AG04450 (cell line): ENCODE measurements around the gene DVL3. TPM values are rescaled to one million over a fixed set of nuclear protein-coding genes. Genes with fewer than 3 reads are reported as not detected.

Experiments
- CTCF ChIA-PET: fragments of 300-600, 350-600 bp; formaldehyde crosslinking; extraction: SDS; loops from one replicate; lab custom pipeline; 2022; ENCODE audit warnings: antibody characterized with exemption, inconsistent platforms; lab: Charles Lee
- POLR2A ChIA-PET: fragments of 350-600 bp; formaldehyde crosslinking; extraction: SDS; loops from one replicate; lab custom pipeline; 2021; ENCODE audit warnings: antibody characterized with exemption, inconsistent platforms; lab: Yijun Ruan, JAX
- DNase-seq: peaks from one replicate; pipeline ENCODE4 v3.0.0-alpha.2; 2011; ENCODE audit warnings: low read depth, low spot score
- H3K27ac ChIP-seq: one replicate; pipeline ENCODE4 v1.5.1; 2012; ENCODE audit warnings: low read depth, low read length, control low read depth
- H3K27me3 ChIP-seq: one replicate; pipeline ENCODE4 v1.6.0; 2012; ENCODE audit warnings: low read length; ENCODE audit not compliant: control insufficient read depth, insufficient read depth
- H3K4me3 ChIP-seq: 2 replicates; pipeline ENCODE4 v1.5.1; 2011; ENCODE audit warnings: mild to moderate bottlenecking, low read depth, low read length, control low read depth
- H3K9me3 ChIP-seq: 2 replicates; pipeline ENCODE4 v1.5.1; 2012; ENCODE audit warnings: low read length; ENCODE audit not compliant: control insufficient read depth, insufficient read depth
- polyA plus RNA-seq: library from polyadenylated mRNA; depleted of rRNA; stranded (reverse); fragments of >200 nt; gene quantifications from 2 replicates; pipeline ENCODE4 v1.2.3, GENCODE V29; 2011
- TF ChIP-seq, protein P1 (sequence below): IDR thresholded peaks from 2 replicates; pipeline ENCODE4 v1.5.1; 2011; ENCODE audit warnings: low read depth, low read length, control low read depth, inconsistent platforms

Gene DVL3
- polyA plus RNA-seq, 1 experiment: 29.7 TPM

DNA sequence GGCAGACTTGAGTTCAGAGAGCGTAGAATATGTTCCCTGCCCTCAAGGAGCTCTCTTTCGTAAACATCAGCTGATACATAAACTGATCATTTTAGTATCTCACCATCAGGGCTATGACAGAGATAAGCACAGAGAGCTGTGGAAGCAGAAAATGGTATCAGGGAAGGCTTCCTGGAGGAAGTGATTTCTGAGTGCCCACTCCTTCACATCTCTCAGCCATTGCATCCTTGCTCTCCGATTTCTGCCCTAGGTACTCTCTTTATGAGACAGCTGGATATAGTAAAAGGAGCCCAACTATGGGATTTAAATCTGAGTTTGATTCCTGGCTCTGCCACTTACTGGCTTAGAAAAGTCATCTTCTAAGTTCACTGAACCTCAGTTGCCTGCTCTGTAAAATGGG lies 10.4 kb downstream of the DVL3 start:
- Histone ChIP-seq H3K27ac (no peak overlapping the region), H3K27me3 (no peaks in the 10 kb centered on the region), H3K9me3 (no peaks in the 10 kb centered on the region), H3K4me3 (no peak overlapping the region)
- POLR2A ChIA-PET: interaction anchor here (0.6 kb wide), 1 partner anchor 9 kb away, joined by 5 read pairs; no protein-coding TSS in a partner anchor
- DNase-seq: no peak
- CTCF ChIA-PET: no interaction called here
- TF ChIP-seq, protein P1, sequence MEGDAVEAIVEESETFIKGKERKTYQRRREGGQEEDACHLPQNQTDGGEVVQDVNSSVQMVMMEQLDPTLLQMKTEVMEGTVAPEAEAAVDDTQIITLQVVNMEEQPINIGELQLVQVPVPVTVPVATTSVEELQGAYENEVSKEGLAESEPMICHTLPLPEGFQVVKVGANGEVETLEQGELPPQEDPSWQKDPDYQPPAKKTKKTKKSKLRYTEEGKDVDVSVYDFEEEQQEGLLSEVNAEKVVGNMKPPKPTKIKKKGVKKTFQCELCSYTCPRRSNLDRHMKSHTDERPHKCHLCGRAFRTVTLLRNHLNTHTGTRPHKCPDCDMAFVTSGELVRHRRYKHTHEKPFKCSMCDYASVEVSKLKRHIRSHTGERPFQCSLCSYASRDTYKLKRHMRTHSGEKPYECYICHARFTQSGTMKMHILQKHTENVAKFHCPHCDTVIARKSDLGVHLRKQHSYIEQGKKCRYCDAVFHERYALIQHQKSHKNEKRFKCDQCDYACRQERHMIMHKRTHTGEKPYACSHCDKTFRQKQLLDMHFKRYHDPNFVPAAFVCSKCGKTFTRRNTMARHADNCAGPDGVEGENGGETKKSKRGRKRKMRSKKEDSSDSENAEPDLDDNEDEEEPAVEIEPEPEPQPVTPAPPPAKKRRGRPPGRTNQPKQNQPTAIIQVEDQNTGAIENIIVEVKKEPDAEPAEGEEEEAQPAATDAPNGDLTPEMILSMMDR: no peak

DNA sequence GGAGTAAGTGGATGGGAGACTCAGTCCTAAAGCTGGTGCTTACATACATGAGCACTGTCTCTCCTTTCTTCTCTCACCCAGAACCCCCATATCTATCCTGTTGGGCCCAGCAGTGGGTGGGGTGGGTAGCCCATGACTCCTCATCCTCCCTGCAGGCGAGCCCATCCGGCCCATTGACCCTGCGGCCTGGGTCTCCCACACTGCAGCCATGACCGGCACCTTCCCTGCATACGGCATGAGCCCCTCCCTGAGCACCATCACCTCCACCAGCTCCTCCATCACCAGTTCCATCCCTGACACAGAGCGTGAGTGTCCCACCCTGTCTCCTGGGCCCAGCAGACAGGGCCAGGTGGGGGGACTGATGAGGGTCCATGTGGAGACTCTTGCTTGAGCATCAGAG lies 11.5 kb downstream of the DVL3 start:
- Histone ChIP-seq H3K27ac (no peak overlapping the region), H3K27me3 (no peaks in the 10 kb centered on the region), H3K9me3 (no peaks in the 10 kb centered on the region), H3K4me3 (no peak overlapping the region)
- CTCF ChIA-PET: no interaction called here
- TF ChIP-seq, protein P1: no peak
- DNase-seq: no peak
- POLR2A ChIA-PET: no interaction called here

DNA sequence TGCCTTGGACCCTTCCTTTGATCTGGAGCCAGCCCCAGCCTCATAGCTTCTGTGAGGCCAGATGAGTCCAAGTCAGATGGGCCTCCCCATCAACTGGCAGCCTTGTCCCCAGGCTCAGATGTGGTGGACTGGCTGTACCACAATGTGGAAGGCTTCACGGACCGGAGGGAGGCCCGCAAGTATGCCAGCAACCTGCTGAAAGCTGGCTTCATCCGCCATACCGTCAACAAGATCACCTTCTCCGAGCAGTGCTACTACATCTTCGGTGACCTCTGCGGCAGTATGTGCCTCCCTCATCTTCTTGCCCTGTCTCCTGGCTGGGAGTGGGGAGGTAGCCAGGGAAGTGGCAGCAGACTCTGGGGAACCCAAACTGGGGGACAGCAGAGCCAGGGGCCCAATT lies 12.6 kb downstream of the DVL3 start:
- POLR2A ChIA-PET: interaction anchor here (0.6 to 1.0 kb wide), 2 partner anchors 9 kb away, joined by 3 to 4 read pairs; no protein-coding TSS in a partner anchor
- DNase-seq: no peak
- Histone ChIP-seq H3K4me3 (no peak overlapping the region), H3K27me3 (no peaks in the 10 kb centered on the region), H3K9me3 (no peaks in the 10 kb centered on the region), H3K27ac (peak overlapping the region; percentile 52)
- CTCF ChIA-PET: no interaction called here
- TF ChIP-seq, protein P1: no peak

DNA sequence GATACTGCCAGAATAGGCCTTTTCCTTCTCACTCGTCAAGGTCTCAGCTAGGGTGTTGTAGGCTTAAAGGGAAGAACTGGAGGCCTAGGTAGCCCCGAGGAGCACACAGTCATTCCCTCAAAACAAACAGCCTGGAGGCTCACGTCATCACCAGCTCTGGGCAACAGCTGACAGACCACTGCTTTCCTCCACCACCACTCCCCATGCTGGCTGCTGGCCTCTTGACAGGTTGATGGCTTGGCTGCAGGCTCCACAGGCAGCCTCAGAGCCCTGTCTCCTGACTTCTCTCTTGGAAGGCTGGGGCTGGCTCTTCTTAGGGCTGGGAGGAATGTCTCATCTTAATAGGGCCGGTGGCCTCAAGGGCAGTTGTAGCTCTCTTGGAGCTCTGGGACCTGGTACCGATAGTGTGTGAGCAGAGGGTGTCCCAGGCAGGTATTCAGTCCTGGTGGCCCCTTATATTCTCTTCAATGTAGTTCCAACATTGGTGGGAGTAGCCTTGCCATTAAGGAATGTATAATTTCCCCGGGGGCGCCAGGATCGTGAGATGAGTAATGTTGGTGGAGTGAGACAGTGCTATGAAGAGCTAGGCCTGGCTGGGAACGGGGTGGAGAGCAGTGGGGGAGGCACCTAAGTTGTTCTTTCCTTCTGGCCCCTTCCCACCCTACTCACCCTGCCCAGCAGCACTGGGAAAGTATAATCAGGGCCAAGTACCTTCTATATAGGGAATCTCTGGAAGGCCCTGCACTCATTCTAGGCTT lies 13.4 kb downstream of the DVL3 start:
- TF ChIP-seq, protein P1: no peak
- ChIA-PET CTCF (interaction anchor here (1.3 kb wide), 1 partner anchor 81 kb away, joined by 5 read pairs; no protein-coding TSS in a partner anchor), POLR2A (interaction anchor here (0.5 to 1.1 kb wide), 4 partner anchors 8 to 30 kb away, joined by 3 to 7 read pairs (median 4); no protein-coding TSS in a partner anchor)
- DNase-seq: no peak
- peak overlapping the region; percentile 52 for H3K27ac ChIP-seq
- H3K27me3 ChIP-seq: no peaks in the 10 kb centered on the region
- H3K9me3 ChIP-seq: no peaks in the 10 kb centered on the region
- H3K4me3 ChIP-seq: no peak overlapping the region
